Smooth muscle cell (in vitro differentiated cells): ENCODE data around the gene SLC9A6. TPM values are rescaled to one million over a fixed set of nuclear protein-coding genes. Genes with fewer than 3 reads are reported as not detected.

Experiments used
- DNase-seq: peaks from one replicate; lab custom pipeline; 2025; ENCODE audit not compliant: unreplicated experiment; lab: John Stamatoyannopoulos, UW
- H2AFZ ChIP-seq: fragments of 200-600 bp; sonication (generic); 2 replicates; pipeline ENCODE4 v1.6.0; 2016; ENCODE audit warnings: antibody characterized with exemption, low read depth, mild to moderate bottlenecking
- H3F3A ChIP-seq: fragments of 200-600 bp; sonication (generic); 2 replicates; pipeline ENCODE4 v1.6.0; 2017; ENCODE audit warnings: antibody characterized with exemption, low read depth
- H3K27ac ChIP-seq: fragments of 200-600 bp; sonication (generic); 2 replicates; pipeline ENCODE4 v1.5.1; 2016; ENCODE audit warnings: low read depth, mild to moderate bottlenecking
- H3K27me3 ChIP-seq: fragments of 200-600 bp; sonication (generic); 2 replicates; pipeline ENCODE4 v1.6.1; 2016; ENCODE audit warnings: low read depth, mild to moderate bottlenecking
- H3K36me3 ChIP-seq: fragments of 200-600 bp; sonication (generic); 2 replicates; pipeline ENCODE4 v1.5.1; 2016; ENCODE audit warnings: low read depth
- H3K4me1 ChIP-seq: fragments of 200-600 bp; sonication (generic); 2 replicates; pipeline ENCODE4 v1.5.1; 2016; ENCODE audit warnings: low read depth
- H3K4me2 ChIP-seq: fragments of 200-600 bp; sonication (generic); 2 replicates; pipeline ENCODE4 v1.6.0; 2016; ENCODE audit warnings: mild to moderate bottlenecking
- H3K4me3 ChIP-seq: fragments of 200-600 bp; sonication (generic); 2 replicates; pipeline ENCODE4 v1.5.1; 2016; ENCODE audit warnings: mild to moderate bottlenecking
- H3K79me2 ChIP-seq: fragments of 200-600 bp; sonication (generic); 2 replicates; pipeline ENCODE4 v1.6.0; 2016; ENCODE audit warnings: low read depth, mild to moderate bottlenecking
- H3K9ac ChIP-seq: fragments of 200-600 bp; sonication (generic); 2 replicates; pipeline ENCODE4 v1.6.0; 2016; ENCODE audit warnings: low read depth
- H3K9me3 ChIP-seq: fragments of 200-600 bp; sonication (generic); replicated peaks from 2 replicates; pipeline ENCODE4 v1.5.1; 2016; ENCODE audit warnings: low read depth
- H4K20me1 ChIP-seq: fragments of 200-600 bp; sonication (generic); 2 replicates; pipeline ENCODE4 v1.6.0; 2016; ENCODE audit warnings: low read depth
- CTCF ChIP-seq: fragments of 200-600 bp; sonication (generic); IDR thresholded peaks from 2 replicates; pipeline ENCODE4 v1.5.1; 2017; ENCODE audit warnings: borderline replicate concordance, mild to moderate bottlenecking, antibody characterized with exemption; ENCODE audit not compliant: insufficient read depth, poor library complexity, severe bottlenecking
- WGBS: methylation state at CpG from one replicate; pipeline ENCODE4 v1.1.7; 2016; ENCODE audit warnings: low lambda C conversion rate; 5-methylcytosine and 5-hydroxymethylcytosine counted together
- polyA plus RNA-seq: library from polyadenylated mRNA; unstranded; fragments of >200 nt; fragmentation: Nextera tagmentation; extraction: Ambion mirVana; gene quantifications from 2 replicates; pipeline ENCODE4 v1.2.1, GENCODE V29; 2016
- total RNA-seq: library from RNA; depleted of rRNA; stranded (reverse); fragments of >200 nt; gene quantifications from 2 replicates; pipeline ENCODE4 v1.2.3, GENCODE V29; 2014

The SLC9A6 gene
- total and polyA plus RNA-seq, 2 experiments from 2014 or later = 11.6 to 19.8 TPM

GRCh38 chrX:135975421-135975820 is 9.8 kb upstream of the SLC9A6 start:
- no peak overlapping the region for H2AFZ ChIP-seq
- no peak overlapping the region for H3K27ac ChIP-seq
- no peaks in the 10 kb centered on the region for H3K27me3 ChIP-seq
- no peaks in the 10 kb centered on the region for H3K9me3 ChIP-seq
- no peak for DNase-seq
- H3K9ac ChIP-seq = no peak overlapping the region
- no peaks in the 10 kb centered on the region for H3K4me1 ChIP-seq
- no peak overlapping the region for H3K4me2 ChIP-seq
- no peak for TF ChIP-seq CTCF
- H3K4me3 ChIP-seq = no peak overlapping the region
- no peaks in the 10 kb centered on the region for H3K36me3 ChIP-seq
- no peaks in the 10 kb centered on the region for H3F3A ChIP-seq
- H3K79me2 ChIP-seq = peaks cover 26% of the 10 kb centered on the region
- WGBS = 92% methylated on average over 1 of the region's 1 CpG
- H4K20me1 ChIP-seq = no peaks in the 10 kb centered on the region

GRCh38 chrX:135977611-135978010 is 7.6 kb upstream of the SLC9A6 start:
- WGBS = 84% methylated on average over 4 of the region's 4 CpGs
- no peak overlapping the region for H3K9ac ChIP-seq
- H4K20me1 ChIP-seq = no peaks in the 10 kb centered on the region
- TF ChIP-seq CTCF = no peak
- no peaks in the 10 kb centered on the region for H3K9me3 ChIP-seq
- H3K27ac ChIP-seq = no peak overlapping the region
- H3K27me3 ChIP-seq = no peaks in the 10 kb centered on the region
- no peaks in the 10 kb centered on the region for H3K36me3 ChIP-seq
- H3K79me2 ChIP-seq = peaks cover 4% of the 10 kb centered on the region
- H3F3A ChIP-seq = no peaks in the 10 kb centered on the region
- no peak overlapping the region for H2AFZ ChIP-seq
- H3K4me1 ChIP-seq = no peaks in the 10 kb centered on the region
- no peak for DNase-seq
- no peak overlapping the region for H3K4me2 ChIP-seq
- no peak overlapping the region for H3K4me3 ChIP-seq

- DNase-seq = no peak
- Histone ChIP-seq H3K36me3 (no peaks in the 10 kb centered on the region), H3K9ac (no peak overlapping the region), H3K27me3 (no peaks in the 10 kb centered on the region), H3K4me3 (no peak overlapping the region), H3K4me2 (no peak overlapping the region), H4K20me1 (no peaks in the 10 kb centered on the region), H3K9me3 (no peaks in the 10 kb centered on the region), H3F3A (no peaks in the 10 kb centered on the region), H2AFZ (no peak overlapping the region), H3K4me1 (peaks cover 4% of the 10 kb centered on the region), H3K79me2 (no peaks in the 10 kb centered on the region), H3K27ac (no peak overlapping the region)
- 89% methylated on average over 5 of the region's 5 CpGs for WGBS
- no peak for TF ChIP-seq CTCF
Observed at GRCh38 chrX:135981010-135981409, 4.2 kb upstream of the SLC9A6 start.

- TF ChIP-seq CTCF = no peak
- no peak for DNase-seq
Observed at GRCh38 chrX:135981668-135982067, 3.6 kb upstream of the SLC9A6 start.

More at GRCh38 chrX:135981668-135982067, 3.6 kb upstream of the SLC9A6 start:
- H3K9ac ChIP-seq = no peak overlapping the region
- H3K36me3 ChIP-seq = no peaks in the 10 kb centered on the region
- no peaks in the 10 kb centered on the region for H3F3A ChIP-seq
- H3K4me1 ChIP-seq = peaks cover 4% of the 10 kb centered on the region
- H2AFZ ChIP-seq = no peak overlapping the region
- H3K27ac ChIP-seq = no peak overlapping the region
- H3K79me2 ChIP-seq = no peaks in the 10 kb centered on the region
- no peaks in the 10 kb centered on the region for H4K20me1 ChIP-seq
- no peaks in the 10 kb centered on the region for H3K9me3 ChIP-seq
- no peak overlapping the region for H3K4me3 ChIP-seq
- H3K4me2 ChIP-seq = no peak overlapping the region
- no peaks in the 10 kb centered on the region for H3K27me3 ChIP-seq
